HuH-7 (cell line): ENCODE results near the gene COL23A1.
"Not testable (repeated sequence)": the region's sequence is repeated elsewhere in the genome, so short reads cannot be mapped to it uniquely, and the experiment has no call there.

Experiments used
- DNase-seq: peaks from one replicate; pipeline ENCODE4 v3.0.0; 2011; ENCODE audit warnings: low spot score

Gene COL23A1

DNA sequence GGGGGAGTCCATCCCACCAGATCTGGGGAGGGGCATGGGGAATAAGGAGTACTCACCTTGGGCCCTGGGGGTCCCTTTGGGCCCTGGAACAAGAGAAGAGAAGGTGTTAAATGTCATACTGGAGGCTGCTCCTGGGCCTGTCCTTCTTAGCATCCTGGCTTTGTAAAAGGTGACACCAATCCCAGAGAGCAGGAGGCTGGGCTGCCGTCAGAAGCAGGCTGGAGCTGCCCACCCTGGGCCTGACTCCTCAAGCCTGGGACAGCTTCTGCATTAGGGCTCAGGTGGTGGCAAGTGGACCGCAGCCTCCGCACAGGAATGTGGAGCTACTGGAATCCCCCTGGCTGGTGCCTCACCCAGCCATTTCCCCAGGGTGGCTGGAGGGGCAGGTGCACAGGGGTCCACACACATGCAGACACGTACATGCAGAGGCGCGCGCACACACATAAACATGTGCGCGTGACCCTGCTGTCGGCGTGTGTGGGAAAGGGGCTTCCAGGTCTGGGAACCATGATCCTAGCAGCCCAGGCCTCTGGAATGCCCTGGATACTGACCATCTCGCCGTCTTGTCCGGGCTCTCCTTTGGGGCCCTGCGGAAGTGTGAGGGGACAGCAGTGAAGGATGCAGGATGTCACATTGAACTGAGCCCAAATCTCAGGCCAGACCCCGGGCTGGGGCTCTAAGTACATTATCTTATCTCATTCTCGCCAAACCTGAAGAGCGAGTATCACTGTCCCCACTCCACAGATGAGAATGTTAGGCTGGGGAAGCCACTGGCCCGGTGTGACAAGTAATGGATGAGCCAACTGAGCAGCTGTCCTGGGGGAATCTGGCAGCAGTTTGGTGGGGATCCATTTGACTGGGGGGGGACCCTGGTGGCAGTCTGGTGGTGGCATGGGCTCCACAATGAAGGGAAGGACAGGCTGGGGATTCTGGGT is 328.3 kb downstream of the COL23A1 start:
- no peak for DNase-seq

GRCh38 chr5:178259623-178260536 is 330.3 kb downstream of the COL23A1 start:
- DNase-seq, result no peak

- DNase-seq, result no peak
Observed at GRCh38 chr5:178257650-178258049, 332.5 kb downstream of the COL23A1 start.

DNA sequence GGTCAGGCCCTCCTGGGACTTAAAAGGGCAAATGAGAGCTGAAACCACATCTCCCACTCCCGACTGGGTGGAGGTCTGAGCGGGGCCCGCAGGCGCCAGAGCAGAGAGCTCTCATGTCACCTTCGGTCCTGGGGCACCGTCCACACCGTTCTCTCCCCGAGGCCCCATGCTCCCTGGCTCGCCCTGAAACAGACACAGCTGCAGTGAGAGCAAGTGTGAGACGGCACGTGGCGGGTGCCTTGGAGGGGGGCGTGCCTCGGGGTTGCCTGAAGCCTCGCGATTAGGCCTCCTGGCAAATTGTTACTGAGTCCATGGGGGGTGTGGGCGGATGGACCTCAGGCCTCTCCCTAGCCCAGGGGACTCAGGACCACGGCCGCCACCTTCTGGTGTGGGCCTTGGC is 333.4 kb downstream of the COL23A1 start:
- DNase-seq, result no peak

- not testable (repeated sequence) for DNase-seq
Observed at GRCh38 chr5:178253632-178254031, 336.6 kb downstream of the COL23A1 start.

GRCh38 chr5:178252258-178252657 is 337.9 kb downstream of the COL23A1 start:
- DNase-seq, result no peak

GRCh38 chr5:178250263-178250662 is 339.9 kb downstream of the COL23A1 start:
- DNase-seq, result no peak

DNA sequence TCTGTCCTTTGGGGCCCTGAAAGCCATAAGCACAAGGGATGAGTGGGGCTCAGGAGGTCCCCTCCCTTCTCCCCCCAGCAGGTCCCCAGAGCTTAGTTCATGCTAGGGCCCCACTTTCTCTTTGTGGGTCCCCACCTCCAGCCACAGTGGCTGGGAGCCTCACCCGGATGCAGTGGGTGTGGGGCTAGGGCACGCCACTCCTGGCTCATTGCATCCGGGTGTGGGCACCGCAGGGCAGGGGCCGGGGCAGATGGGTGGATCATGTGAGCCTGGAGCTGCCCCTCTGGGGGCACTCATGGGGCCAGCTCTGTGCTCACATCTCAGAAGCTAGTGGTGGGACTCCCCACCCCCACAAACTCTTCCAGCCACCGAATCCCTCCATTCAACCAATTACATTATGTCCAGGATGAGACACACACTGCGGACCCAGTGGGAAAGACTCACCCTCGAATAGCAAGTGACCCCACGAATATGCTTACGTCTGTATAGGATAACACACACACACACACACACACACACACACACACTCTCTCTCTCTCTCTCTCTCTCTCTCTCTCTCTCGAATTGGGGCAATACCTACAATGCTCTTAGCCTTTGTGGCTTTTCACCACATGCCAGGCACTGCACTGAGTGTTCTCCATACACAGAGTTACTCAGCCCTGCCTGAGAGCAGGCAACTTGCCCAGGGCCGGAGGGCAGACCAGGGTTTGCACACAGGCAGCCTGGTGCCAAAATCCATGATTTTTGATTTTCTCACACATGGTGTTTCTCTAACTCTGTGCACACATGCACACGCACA is 340.8 kb downstream of the COL23A1 start:
- no peak for DNase-seq

- DNase-seq, result no peak
Observed at GRCh38 chr5:178248750-178249149, 341.4 kb downstream of the COL23A1 start.

GRCh38 chr5:178247481-178248456 is 342.4 kb downstream of the COL23A1 start:
- no peak for DNase-seq

DNA sequence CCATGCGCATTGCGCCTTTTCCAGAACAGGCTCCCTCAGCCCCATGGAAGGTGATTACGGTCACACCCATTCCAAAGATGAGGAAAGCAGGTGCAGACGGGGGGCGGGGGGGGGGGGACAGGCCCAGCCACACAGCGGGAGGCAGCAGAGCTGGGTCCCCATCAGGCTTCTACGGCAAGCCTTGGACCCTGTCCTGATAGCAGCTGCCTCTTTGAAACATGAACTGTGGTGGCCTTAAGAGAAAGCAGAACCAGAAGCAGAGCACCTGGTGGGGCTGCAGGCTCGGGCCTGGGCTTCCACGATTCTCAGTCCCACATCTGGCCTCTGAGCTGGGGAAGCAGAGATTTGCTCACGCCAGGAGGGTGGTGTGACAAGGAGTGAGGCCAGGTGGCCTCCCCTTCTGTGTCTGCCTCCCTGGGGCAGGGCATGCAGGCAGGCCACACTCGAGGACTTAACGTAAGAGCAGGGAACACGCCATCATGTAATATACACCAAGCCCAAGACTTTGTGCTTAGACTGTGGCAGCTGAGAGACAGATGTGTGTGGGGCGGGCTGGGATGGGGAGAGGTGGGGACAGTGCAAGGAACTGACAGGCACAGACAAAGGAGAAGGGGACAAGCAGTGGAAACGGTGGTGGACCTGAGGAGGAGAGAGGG is 343.4 kb downstream of the COL23A1 start:
- no peak for DNase-seq

- no peak for DNase-seq
Observed at GRCh38 chr5:178245389-178245788, 344.8 kb downstream of the COL23A1 start.

DNA sequence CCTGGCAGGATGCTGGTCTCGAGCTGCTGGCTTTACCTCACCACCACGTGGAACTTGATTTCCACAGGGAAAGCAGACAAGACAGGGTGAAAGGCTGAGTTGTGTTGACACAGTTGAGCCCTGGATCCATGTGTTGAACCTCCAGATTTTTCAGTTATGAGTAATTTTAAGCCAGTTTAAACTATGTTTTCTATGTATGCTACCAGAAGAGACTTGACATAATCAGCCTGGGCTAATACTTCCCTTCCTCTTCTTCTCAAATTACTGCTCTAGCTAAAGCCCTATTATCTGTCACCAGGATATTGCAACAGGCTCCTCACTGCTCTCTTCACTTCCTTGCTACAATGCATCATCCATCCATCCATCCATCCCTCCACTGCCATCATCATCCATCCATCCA is 345.6 kb downstream of the COL23A1 start:
- DNase-seq, result no peak

GRCh38 chr5:178242416-178242815 is 347.8 kb downstream of the COL23A1 start:
- no peak for DNase-seq

DNA sequence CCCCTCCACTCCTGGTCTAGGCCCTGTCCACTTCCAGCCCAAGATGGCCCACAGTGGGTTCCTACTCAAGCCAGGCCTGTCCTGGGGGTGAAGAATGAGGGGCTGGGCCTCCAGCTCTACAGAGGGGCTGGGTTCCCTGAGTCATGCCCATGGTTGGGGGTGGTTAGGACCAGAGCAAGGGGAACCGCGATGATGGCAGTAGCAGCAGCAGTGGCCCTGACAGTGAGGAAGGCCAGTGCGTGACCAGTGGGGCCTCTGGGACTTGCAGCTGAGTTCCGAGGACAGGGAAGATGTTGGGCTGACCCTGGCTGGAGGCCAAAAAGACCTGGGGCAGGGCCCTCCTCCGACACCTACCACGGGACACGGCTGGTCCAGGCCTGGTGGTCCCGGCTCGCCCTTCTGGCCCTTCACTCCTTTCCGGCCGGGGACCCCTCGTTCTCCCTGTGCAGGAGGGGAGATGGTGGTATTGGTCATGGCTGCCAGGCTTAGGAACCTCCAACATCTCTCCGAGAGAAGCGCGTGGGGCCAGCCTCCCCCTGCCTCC is 348.4 kb downstream of the COL23A1 start:
- DNase-seq, result no peak

GRCh38 chr5:178241231-178241663 is 348.9 kb downstream of the COL23A1 start:
- no peak for DNase-seq

DNA sequence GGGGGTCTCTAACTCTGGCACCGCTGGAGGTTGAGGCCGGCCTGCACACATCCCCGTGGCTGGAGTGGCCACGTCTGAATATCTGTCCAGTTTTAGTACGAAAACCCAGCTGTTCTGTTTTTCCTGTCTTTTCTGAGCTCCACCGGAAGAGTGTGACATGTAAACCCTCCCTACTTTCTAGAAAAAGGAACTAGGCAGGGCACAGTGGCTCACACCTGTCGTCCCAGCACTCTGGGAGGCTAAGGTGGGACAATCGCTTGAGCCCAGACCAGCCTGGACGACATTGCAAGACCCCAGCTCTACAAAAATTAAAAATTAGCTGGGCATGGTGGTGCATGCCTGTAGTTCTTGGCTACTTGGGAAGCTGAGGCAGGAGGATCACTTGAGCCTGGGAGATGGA is 349.4 kb downstream of the COL23A1 start:
- no peak for DNase-seq

- no peak for DNase-seq
Observed at GRCh38 chr5:178240341-178240741, 349.9 kb downstream of the COL23A1 start.

DNA sequence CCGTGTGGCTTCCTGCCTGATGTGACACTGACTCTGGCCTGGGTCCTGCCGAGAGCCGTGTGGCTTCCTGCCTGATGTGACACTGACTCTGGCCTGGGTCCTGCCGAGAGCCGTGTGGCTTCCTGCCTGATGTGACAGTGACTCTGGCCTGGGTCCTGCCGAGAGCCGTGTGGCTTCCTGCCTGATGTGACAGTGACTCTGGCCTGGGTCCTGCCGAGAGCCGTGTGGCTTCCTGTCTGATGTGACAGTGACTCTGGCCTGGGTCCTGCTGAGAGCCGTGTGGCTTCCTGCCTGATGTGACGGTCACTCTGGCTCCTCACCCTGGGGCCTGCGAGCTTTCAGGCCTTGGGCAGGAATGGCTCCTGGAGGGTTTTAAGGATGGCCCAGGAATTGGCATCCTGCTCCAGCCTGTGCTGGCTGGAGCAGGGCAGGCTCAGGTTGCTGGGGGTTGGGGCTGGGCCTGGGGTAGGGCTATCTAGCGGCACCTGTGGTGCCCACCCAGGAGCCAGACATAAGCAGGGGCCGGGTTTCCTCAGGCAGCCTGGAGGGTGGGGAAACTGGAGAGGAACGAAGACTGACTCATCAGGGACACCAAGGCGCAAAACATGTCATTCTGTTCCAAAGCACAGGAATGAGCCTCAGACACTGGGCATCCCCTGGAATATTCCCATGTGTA is 350.4 kb downstream of the COL23A1 start:
- not testable (repeated sequence) for DNase-seq
